Hepatic stellate cell (primary cell): ENCODE results near the gene C9orf72.
"Not testable (repeated sequence)": the region's sequence is repeated elsewhere in the genome, so short reads cannot be mapped to it uniquely, and the experiment has no call there.

Experiments used
- DNase-seq: peaks from one replicate; pipeline ENCODE4 v3.0.0; 2011; ENCODE audit warnings: low spot score

C9orf72 gene, protein sequence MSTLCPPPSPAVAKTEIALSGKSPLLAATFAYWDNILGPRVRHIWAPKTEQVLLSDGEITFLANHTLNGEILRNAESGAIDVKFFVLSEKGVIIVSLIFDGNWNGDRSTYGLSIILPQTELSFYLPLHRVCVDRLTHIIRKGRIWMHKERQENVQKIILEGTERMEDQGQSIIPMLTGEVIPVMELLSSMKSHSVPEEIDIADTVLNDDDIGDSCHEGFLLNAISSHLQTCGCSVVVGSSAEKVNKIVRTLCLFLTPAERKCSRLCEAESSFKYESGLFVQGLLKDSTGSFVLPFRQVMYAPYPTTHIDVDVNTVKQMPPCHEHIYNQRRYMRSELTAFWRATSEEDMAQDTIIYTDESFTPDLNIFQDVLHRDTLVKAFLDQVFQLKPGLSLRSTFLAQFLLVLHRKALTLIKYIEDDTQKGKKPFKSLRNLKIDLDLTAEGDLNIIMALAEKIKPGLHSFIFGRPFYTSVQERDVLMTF

DNA sequence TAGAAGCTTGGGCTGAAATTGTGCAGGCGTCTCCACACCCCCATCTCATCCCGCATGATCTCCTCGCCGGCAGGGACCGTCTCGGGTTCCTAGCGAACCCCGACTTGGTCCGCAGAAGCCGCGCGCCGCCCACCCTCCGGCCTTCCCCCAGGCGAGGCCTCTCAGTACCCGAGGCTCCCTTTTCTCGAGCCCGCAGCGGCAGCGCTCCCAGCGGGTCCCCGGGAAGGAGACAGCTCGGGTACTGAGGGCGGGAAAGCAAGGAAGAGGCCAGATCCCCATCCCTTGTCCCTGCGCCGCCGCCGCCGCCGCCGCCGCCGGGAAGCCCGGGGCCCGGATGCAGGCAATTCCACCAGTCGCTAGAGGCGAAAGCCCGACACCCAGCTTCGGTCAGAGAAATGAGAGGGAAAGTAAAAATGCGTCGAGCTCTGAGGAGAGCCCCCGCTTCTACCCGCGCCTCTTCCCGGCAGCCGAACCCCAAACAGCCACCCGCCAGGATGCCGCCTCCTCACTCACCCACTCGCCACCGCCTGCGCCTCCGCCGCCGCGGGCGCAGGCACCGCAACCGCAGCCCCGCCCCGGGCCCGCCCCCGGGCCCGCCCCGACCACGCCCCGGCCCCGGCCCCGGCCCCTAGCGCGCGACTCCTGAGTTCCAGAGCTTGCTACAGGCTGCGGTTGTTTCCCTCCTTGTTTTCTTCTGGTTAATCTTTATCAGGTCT lies at the start of gene C9orf72:
Gene C9orf72, minus strand, starts transcription at position 564 of the 716 bp plus-strand sequence. CDS start 6,361 bp downstream, outside the sequence.
- peak; percentile 62 for DNase-seq

DNA sequence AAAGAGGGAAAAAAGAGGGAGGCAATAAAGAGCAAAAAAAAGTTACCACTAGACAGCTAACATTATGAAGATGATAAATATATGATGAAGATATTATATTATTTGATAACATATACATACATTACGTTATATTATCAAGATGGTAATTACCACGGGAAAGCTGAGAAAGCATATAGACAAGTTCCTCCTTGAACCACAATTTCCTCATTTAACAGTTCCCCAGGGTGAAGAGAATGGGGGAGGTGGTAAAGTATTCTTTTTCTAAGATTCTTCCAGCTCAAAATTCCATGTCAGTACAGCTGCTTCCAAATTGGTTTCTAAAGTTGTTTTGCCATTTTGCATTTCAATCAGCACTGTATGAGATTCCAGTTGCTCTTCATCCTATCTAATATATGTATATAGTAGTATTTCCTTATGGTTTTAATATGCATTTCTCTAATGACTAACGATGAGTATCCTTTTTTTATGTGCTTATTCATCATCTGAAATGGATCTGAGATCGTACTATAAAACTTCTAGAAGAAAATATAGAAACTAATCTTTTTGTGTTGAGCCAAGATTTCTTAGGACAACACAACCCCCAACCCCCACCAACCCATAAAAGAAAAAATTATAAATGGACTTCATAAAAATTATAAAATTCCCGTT lies 49.5 kb upstream of the C9orf72 start:
- DNase-seq = no peak

DNA sequence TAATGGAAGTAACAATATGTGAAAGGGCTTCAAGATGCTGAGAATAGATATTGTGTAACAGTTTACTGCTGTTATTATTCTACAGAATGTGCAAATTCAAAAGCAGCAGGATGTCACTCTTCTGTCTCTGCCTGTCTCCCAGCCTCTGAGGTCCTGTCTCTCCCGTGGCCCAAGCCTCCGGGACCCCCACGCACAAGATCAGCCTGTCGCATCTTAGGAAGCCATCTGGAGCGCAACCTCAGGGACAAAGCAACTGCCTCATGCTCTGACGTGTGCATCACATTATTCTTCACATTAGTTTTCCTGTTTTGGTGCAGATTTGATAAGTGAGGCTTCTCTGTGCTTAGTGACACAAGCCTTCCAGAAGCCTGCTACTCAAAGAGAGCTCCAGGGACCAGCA lies 46.5 kb upstream of the C9orf72 start:
- DNase-seq = no peak

GRCh38 chr9:27618066-27618465 lies 44.8 kb upstream of the C9orf72 start:
- no peak for DNase-seq

GRCh38 chr9:27614551-27614950 lies 41.3 kb upstream of the C9orf72 start:
- DNase-seq = no peak

- not testable (repeated sequence) for DNase-seq
Measured at GRCh38 chr9:27612036-27612435, 38.8 kb upstream of the C9orf72 start.

DNA sequence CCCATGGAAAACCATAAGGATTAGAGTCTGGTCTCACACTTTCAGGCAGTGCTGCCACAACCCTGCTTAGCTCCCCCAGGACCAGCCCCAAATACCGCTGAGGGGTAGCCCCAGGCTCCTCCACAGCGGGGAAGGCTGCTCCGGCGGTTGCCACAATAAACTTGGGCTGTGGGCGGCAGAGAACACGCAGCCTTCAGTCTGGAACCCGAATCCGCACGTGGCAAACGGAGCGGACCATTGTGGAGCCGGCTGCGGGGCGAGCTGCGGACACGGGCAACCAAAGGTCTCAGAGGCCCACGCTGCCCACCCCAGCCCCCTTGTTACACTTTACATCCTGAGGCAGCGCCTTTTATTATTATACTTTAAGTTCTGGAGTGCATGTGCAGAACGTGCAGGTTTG lies 37.3 kb upstream of the C9orf72 start:
- no peak for DNase-seq

- no peak for DNase-seq
Measured at GRCh38 chr9:27602954-27603353, 29.7 kb upstream of the C9orf72 start.

GRCh38 chr9:27602142-27602861 lies 29.0 kb upstream of the C9orf72 start:
- DNase-seq = no peak

GRCh38 chr9:27601396-27601795 lies 28.1 kb upstream of the C9orf72 start:
- DNase-seq = no peak

DNA sequence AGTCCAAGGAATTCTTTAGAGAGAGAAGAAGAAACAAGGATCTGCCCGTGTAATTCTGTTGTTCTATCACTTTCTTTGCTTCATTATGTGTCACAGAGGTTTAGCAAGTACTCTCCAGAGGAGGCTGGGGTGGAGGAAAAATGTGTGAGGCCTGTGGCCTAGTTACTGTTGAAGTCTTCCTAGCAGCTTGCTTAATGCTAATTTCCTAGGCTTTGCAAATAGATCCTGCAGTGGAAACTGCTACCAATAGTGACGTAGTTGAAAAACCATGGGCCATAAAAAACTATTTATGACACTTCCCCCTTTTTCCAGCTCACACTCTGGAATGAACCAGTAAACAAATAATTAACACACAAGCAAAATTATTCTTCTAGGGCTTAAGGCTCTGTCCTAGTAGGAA lies 27.0 kb upstream of the C9orf72 start:
- no peak for DNase-seq

DNA sequence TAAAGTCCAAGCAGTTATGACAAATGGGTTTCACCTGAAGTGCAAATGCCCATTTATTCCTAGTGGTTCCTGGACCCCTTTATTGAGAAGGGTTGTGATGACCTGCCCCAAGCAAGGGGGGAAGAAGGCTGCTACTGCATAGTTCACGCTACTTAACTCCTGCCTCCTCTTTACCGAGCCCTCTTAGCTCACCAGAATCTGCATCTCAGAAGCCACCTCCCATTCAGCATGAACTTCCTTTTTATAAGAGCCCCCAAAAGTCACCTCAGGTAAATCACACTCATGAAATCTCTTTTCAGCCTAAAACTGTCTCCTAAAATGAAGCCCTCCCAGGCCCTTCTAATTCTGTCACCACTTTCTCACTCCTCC lies 26.6 kb upstream of the C9orf72 start:
- DNase-seq = no peak

DNA sequence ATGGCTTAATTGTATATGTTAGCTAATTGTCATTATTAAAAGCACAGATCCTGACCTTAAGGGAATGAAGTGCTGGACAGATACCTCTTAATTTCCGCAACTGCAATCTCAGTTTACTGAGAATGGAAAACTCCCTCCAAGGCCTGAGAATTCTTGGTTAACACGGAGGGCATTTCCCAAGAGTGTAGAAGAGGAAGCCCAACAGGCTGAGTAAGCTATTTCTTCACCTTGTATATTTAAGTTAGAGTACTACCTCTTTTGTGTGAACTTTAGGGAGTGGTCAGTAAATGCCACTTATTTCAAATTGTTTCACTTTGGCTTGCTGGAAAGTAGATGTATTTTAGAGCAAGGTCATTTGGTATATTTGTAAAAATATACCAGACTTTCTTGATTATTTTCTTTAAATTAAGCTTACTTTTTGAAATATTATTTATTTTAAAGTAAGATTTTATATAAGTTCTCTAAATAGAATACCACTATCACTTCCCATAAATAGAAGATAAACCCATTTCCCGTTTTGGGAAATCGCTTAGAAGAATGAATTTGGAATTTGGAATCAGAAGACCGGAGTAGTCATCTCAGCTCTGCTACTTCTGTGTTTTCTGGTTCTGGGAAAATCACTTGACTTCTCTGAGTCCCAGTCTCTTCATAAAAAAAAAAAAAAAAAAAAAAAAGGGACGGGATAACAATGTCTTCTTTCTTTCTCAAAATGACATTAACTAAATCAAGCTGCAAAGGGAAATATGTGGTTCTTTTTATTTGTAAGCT lies 26.0 kb upstream of the C9orf72 start:
- DNase-seq = no peak

- DNase-seq = no peak
Measured at GRCh38 chr9:27595733-27596132, 22.5 kb upstream of the C9orf72 start.

- no peak for DNase-seq
Measured at GRCh38 chr9:27591672-27592071, 18.4 kb upstream of the C9orf72 start.

DNA sequence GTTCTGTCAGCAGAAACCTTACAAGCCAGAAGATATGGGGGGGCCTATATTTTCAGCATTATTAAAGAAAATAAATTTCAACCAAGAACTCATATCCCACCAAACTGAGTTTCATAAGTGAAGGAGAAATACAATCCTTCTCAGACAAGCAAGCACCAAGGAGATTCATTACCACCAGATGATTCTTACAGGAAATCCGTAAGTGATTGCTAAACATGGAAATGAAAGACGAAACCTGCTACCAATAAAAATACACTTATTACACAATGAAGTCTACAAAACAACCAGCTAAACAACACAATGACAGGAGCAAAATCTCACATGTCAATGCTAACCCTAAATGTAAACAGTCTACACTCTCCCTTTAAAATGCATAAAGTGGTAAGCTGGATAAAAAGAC lies 17.8 kb upstream of the C9orf72 start:
- no peak for DNase-seq

DNA sequence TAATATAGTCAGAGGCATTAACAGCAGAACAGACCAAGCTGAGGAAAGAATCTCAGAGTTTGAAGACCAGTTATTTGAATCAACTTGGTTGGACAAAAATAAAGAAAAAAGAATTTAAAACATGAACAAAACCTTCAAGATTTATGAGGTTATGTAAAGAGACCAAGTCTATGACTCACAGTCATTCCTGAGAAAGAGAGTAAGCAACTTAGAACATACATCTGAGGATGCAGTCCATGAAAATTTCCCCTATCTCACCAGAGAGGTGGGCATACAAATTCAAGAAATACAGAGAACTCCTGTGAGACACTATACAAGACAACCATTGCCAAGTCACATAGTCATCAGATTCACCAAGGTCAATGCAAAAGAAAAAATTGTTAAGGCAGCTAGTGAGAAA lies 17.4 kb upstream of the C9orf72 start:
- no peak for DNase-seq

- DNase-seq = no peak
Measured at GRCh38 chr9:27589462-27589861, 16.2 kb upstream of the C9orf72 start.

- DNase-seq = no peak
Measured at GRCh38 chr9:27586304-27586703, 13.0 kb upstream of the C9orf72 start.

DNA sequence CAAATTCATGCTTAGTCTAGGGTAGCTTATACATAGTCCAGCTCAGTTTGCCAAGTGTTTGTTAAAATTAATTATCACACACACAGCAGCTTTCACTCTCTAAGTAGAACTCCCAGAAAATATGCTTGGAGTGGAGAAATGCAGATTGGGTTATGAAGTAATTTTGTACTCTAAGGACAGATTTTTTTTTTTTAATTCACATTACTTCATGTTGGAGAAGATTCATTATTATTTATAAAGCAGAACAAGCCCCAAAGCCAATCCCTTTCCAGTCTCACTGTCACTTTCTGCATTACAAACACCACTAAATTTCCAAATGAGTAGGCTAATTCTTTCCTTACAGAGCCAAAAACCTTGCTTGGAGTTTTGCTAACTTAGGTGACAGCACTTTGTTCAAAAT lies 11.7 kb upstream of the C9orf72 start:
- no peak for DNase-seq

DNA sequence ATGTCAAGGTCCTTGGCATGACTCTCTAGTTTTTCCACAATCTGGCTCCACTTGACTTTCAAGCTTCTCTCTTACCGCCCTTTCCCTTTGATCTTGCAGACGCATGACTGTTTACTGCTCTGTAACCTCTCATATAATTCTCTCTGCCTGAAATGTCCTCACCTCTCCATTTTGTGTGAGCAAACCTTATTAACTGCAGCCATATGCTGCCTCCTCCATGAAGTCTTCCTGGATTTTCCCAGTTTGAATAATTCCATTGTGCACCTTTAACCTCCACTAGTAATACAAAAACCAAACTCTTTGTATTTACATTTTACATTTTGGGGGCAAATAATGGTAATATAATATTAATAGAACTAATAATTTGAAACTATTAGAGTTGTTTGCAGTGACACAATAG lies 9.5 kb upstream of the C9orf72 start:
- no peak for DNase-seq
